Left ventricle myocardium inferior (tissue), 1 donor: Measurements from ENCODE around the gene PYGB. TPM values are rescaled to one million over a fixed set of nuclear protein-coding genes. Genes with fewer than 3 reads are reported as not detected.
A peak's percentile ranks its signal among the peaks of the same experiment; 100 is the strongest.

ENCODE experiments used
- DNase-seq: peaks from one replicate; pipeline ENCODE4 v3.0.0-alpha.2; 2020
- H3K27ac ChIP-seq: fragments of 200-600 bp; replicated peaks from 2 replicates; pipeline ENCODE4 v1.8.0; 2021
- H3K27me3 ChIP-seq: fragments of 200-600 bp; 2 replicates; pipeline ENCODE4 v1.8.0; 2021; ENCODE audit warnings: low read depth
- H3K36me3 ChIP-seq: fragments of 200-600 bp; 2 replicates; pipeline ENCODE4 v1.8.0; 2021
- H3K4me1 ChIP-seq: fragments of 200-600 bp; 2 replicates; pipeline ENCODE4 v1.8.0; 2021
- H3K4me3 ChIP-seq: fragments of 200-600 bp; 2 replicates; pipeline ENCODE4 v1.8.0; 2021; ENCODE audit warnings: mild to moderate bottlenecking, moderate library complexity
- H3K9me3 ChIP-seq: fragments of 200-600 bp; replicated peaks from 2 replicates; pipeline ENCODE4 v1.8.0; 2021
- intact Hi-C: fragments of 100-400 bp; cut with micrococcal nuclease; formaldehyde crosslinking; loops from one replicate; pipeline ENCODE4 v1.11.0; 2022
- total RNA-seq: library from RNA; stranded (reverse); fragmentation: NEBNext Ultra II Directional; extraction: Animal tissue kit (Norgen Biotek cat#: 25700); gene quantifications from one replicate; pipeline ENCODE4 v1.2.1, GENCODE V29; 2021
- TF ChIP-seq, protein P1 (sequence below): fragments of 200-600 bp; IDR thresholded peaks from 2 replicates; pipeline ENCODE4 v1.8.0; 2021; ENCODE audit warnings: antibody characterized with exemption, mild to moderate bottlenecking, borderline replicate concordance
- donor health status: DM: no; HTN: yes; CAD: no; lungs with severe emphysema.

Gene PYGB
- total RNA-seq, 1 donor from 2014 or later, result 218 TPM

DNA sequence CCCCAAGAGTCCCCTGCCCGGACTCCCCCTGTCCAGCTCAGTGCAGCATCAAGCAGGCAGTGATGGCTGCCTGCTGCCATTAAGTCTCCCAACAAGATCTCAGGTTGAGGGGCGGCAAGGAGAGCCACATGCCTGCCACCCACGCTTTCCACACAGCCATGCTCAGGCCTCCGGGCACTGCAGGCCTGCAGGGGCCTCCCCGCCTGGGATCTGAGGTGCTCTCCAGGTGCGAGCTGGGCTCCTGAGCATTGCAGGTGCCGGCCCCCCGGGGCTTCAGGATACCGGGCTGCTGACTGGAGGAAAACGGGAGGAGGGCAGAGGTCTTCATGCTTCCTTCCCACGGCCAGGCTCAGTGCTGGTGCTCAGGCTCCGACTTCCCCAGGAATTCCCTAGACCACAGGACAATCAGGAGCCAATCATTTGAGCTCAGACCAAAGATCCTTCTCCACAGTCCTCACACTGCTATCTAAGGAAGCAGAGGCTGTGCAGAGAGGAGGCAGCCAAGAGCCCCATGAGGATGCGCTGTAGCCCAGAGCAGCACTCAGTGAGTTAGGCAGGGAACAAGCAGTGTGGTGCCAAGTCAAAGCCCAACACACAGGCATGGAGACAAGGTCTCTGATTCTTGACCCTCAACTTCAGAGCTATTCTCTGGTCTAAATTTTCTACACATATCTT is 52.7 kb downstream of the PYGB start:
- DNase-seq, result no peak
- H3K27me3 ChIP-seq, result no peaks in the 10 kb centered on the region
- peaks cover 48% of the 10 kb centered on the region for H3K36me3 ChIP-seq
- no peak overlapping the region for H3K4me3 ChIP-seq
- TF ChIP-seq, protein P1, sequence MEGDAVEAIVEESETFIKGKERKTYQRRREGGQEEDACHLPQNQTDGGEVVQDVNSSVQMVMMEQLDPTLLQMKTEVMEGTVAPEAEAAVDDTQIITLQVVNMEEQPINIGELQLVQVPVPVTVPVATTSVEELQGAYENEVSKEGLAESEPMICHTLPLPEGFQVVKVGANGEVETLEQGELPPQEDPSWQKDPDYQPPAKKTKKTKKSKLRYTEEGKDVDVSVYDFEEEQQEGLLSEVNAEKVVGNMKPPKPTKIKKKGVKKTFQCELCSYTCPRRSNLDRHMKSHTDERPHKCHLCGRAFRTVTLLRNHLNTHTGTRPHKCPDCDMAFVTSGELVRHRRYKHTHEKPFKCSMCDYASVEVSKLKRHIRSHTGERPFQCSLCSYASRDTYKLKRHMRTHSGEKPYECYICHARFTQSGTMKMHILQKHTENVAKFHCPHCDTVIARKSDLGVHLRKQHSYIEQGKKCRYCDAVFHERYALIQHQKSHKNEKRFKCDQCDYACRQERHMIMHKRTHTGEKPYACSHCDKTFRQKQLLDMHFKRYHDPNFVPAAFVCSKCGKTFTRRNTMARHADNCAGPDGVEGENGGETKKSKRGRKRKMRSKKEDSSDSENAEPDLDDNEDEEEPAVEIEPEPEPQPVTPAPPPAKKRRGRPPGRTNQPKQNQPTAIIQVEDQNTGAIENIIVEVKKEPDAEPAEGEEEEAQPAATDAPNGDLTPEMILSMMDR, result no peak
- peak overlapping the region; percentile 40 for H3K27ac ChIP-seq
- intact Hi-C loops, result loop anchor here (10.0 kb wide), 1 partner anchor 94 kb away; the partner anchor contains the start of gene ABHD12
- H3K9me3 ChIP-seq, result no peaks in the 10 kb centered on the region
- H3K4me1 ChIP-seq, result peaks cover 39% of the 10 kb centered on the region

- Histone ChIP-seq H3K4me3 (no peak overlapping the region), H3K27ac (peak overlapping the region; percentile 40), H3K9me3 (no peaks in the 10 kb centered on the region), H3K27me3 (no peaks in the 10 kb centered on the region), H3K4me1 (peaks cover 31% of the 10 kb centered on the region), H3K36me3 (peaks cover 41% of the 10 kb centered on the region)
- intact Hi-C loops, result loop anchor here (10.0 kb wide), 1 partner anchor 93 kb away; the partner anchor contains the start of gene ABHD12
- TF ChIP-seq, protein P1, result no peak
- DNase-seq, result no peak
These were observed 53.6 kb downstream of the PYGB start for GRCh38 chr20:25301357-25301920.

- H3K27ac ChIP-seq, result peak overlapping the region; percentile 40
- intact Hi-C loops, result loop anchor here (10.0 kb wide), 1 partner anchor 92 kb away; the partner anchor contains the start of gene ABHD12
These were observed 54.7 kb downstream of the PYGB start for GRCh38 chr20:25302596-25302995.

GRCh38 chr20:25303292-25304024 is 55.6 kb downstream of the PYGB start:
- H3K4me3 ChIP-seq, result no peak overlapping the region
- H3K9me3 ChIP-seq, result no peaks in the 10 kb centered on the region
- TF ChIP-seq, protein P1, result no peak
- no peak for DNase-seq
- H3K27me3 ChIP-seq, result no peaks in the 10 kb centered on the region
- intact Hi-C loops, result loop anchor here (10.0 kb wide), 1 partner anchor 91 kb away; the partner anchor contains the start of gene ABHD12
- H3K27ac ChIP-seq, result no peak overlapping the region
- H3K4me1 ChIP-seq, result peaks cover 16% of the 10 kb centered on the region
- peaks cover 27% of the 10 kb centered on the region for H3K36me3 ChIP-seq

More at GRCh38 chr20:25302596-25302995, 54.7 kb downstream of the PYGB start:
- peaks cover 30% of the 10 kb centered on the region for H3K36me3 ChIP-seq
- H3K9me3 ChIP-seq, result no peaks in the 10 kb centered on the region
- no peaks in the 10 kb centered on the region for H3K27me3 ChIP-seq
- TF ChIP-seq, protein P1, result no peak
- H3K4me1 ChIP-seq, result peaks cover 20% of the 10 kb centered on the region
- DNase-seq, result no peak
- H3K4me3 ChIP-seq, result no peak overlapping the region

DNA sequence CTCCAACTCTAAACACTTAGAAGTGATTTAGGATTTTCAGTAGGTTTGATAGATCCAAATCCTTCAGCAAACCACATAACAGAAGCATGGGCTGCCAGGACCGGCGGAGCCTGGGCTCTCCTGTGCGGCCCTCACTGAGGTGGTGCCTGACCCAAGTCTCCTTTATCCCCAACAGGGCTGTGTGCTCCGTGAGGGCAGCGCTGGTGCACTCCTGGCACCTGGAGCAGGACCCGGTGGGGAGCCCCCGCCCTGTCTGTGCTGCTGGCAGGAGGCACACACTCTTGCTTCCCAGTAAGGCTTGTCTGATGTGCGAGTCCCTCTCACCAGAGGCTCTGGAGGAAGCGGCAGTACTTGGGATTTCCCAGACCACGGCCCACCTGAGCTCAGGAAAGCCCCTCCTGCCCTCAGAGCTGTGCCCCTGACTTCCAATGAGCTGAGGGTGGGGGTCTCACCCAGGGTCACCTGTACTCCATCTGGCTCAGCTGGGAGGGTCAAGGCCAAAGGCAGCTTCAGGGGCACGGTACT is 56.2 kb downstream of the PYGB start:
- no peak overlapping the region for H3K4me3 ChIP-seq
- TF ChIP-seq, protein P1, result no peak
- peaks cover 23% of the 10 kb centered on the region for H3K36me3 ChIP-seq
- no peak for DNase-seq
- intact Hi-C loops, result loop anchor here (10.0 kb wide), 1 partner anchor 91 kb away; the partner anchor contains the start of gene ABHD12
- no peaks in the 10 kb centered on the region for H3K27me3 ChIP-seq
- no peak overlapping the region for H3K27ac ChIP-seq
- no peaks in the 10 kb centered on the region for H3K9me3 ChIP-seq
- H3K4me1 ChIP-seq, result peaks cover 16% of the 10 kb centered on the region
